Epithelial cell of esophagus (primary cell): Measurements from ENCODE around the gene POSTN.

ENCODE experiments used
- DNase-seq: peaks from one replicate; pipeline ENCODE4 v3.0.0; 2010; ENCODE audit warnings: low read depth
- H3K4me3 ChIP-seq: 2 replicates; pipeline ENCODE4 v1.5.1; 2011; ENCODE audit warnings: mild to moderate bottlenecking, low read length, control low read depth
- CTCF ChIP-seq: IDR thresholded peaks from 2 replicates; pipeline ENCODE4 v1.5.1; 2011; ENCODE audit warnings: low read depth, mild to moderate bottlenecking, low read length, control low read depth, inconsistent platforms; ENCODE audit not compliant: insufficient read depth; ENCODE audit errors: missing control alignments

POSTN gene

GRCh38 chr13:37526710-37527473, 71.7 kb downstream of the POSTN start:
- TF ChIP-seq CTCF: no peak
- no peak for DNase-seq
- no peak overlapping the region for H3K4me3 ChIP-seq

GRCh38 chr13:37515226-37515625, 83.3 kb downstream of the POSTN start:
- TF ChIP-seq CTCF: no peak
- DNase-seq: no peak
- no peak overlapping the region for H3K4me3 ChIP-seq
